8988T (cell line): ENCODE data around the gene BIN2.
"Not testable (repeated sequence)": the region's sequence is repeated elsewhere in the genome, so short reads cannot be mapped to it uniquely, and the experiment has no call there.

Experiments
- DNase-seq: peaks from one replicate; pipeline ENCODE4 v3.0.0; 2011

Gene BIN2

DNA sequence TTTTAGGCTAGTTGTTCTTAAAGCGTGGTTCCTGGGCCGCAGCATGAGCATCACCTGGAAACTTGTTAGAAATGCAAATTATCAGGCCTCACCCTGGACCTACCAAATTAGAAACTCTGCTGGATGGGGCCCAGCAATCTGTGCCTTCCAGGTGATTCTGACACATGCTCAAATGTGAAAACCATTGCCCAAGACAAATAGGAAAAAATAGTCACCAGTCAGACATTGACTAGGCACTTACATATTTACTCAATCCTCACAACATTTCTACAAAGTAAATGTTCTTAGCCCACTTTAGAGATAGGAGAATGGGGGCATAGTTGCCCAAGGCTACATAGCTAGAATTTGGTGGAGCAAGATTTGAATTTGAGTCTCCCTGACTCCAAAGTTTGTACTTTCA, 19.2 kb upstream of the BIN2 start:
- DNase-seq = no peak

- no peak for DNase-seq
Observed at GRCh38 chr12:51342416-51342815, 18.4 kb upstream of the BIN2 start.

- peak; percentile 44 for DNase-seq
Observed at GRCh38 chr12:51341251-51342007, 17.5 kb upstream of the BIN2 start.

DNA sequence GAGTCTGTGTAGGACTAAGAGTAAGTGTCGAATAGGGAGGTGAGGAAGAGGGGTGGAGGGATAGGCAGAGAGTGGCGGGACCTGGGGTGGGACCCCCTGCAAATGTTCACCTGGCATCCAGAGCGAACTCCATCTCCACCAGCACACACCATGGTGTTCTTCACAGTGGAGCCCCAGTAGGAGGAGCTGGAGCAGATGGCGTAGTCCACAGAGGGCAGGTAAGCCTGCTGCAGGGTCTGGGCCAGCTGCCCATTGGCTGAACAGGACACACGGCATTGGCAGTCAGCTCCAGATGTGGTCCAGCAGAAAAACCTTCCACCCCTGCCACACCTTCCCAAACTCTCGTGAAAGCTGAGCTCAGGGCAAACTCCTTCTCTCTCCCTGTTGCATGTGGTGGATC, 15.8 kb upstream of the BIN2 start:
- no peak for DNase-seq

- DNase-seq = not testable (repeated sequence)
Observed at GRCh38 chr12:51337336-51337735, 13.4 kb upstream of the BIN2 start.

- DNase-seq = no peak
Observed at GRCh38 chr12:51335931-51336330, 12.0 kb upstream of the BIN2 start.

DNA sequence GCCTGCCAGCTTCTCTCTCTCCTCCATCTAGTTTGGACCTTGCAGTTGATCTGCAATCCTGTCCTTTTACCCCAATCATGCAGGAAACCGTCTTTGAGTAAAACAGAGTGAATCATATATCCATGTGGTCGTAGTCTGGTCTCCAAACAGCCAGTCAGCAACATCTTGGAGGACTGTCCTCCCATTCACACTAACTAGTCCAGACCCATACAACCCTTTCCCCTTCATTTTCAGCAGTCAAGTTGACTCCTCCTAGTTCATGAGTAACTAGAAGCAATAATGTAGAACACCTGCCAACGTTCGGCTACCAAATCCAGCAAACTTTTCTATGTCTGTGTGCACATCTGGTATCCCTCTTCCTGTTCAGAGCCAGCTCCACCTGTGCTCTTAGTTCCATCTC, 10.8 kb upstream of the BIN2 start:
- no peak for DNase-seq

DNA sequence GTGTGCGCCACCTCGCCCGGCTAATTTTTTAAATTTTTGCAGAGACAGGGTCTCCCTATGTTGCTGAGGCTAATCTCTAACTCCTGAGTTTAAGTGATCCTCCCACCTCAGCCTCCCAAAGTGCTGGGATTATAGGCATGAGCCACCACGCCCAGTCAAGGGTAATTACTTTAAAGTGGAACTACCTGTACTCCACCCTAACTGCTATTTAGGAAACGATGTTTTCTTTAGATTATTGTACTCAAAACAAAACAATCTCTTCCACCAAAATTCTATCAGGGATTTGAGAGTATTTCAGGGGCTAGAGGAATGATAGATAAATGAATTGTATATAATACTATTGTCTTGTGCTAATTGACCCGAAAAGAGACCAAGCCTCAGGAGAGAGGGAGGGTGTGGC, 9.6 kb upstream of the BIN2 start:
- no peak for DNase-seq

DNA sequence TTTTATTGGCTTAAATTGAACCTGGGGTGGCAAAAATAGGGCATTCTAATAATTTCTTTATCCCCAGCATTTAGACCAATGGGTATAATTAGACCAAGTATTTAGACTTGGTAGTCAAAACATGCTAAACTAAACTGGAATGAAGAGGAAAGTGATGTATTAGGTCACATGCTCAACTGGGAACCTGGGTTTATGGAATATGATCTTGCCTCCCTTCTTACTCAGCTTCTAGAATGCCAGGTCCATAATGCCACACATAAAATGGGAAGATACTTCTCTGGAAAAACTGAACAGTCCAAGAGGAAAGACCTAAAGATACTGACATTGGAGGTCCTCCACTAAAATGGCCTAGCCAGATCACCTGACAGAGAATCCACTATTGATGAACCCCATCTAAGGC, 6.2 kb upstream of the BIN2 start:
- no peak for DNase-seq

GRCh38 chr12:51329742-51330141, 5.8 kb upstream of the BIN2 start:
- no peak for DNase-seq

GRCh38 chr12:51328587-51328986, 4.6 kb upstream of the BIN2 start:
- DNase-seq = no peak

DNA sequence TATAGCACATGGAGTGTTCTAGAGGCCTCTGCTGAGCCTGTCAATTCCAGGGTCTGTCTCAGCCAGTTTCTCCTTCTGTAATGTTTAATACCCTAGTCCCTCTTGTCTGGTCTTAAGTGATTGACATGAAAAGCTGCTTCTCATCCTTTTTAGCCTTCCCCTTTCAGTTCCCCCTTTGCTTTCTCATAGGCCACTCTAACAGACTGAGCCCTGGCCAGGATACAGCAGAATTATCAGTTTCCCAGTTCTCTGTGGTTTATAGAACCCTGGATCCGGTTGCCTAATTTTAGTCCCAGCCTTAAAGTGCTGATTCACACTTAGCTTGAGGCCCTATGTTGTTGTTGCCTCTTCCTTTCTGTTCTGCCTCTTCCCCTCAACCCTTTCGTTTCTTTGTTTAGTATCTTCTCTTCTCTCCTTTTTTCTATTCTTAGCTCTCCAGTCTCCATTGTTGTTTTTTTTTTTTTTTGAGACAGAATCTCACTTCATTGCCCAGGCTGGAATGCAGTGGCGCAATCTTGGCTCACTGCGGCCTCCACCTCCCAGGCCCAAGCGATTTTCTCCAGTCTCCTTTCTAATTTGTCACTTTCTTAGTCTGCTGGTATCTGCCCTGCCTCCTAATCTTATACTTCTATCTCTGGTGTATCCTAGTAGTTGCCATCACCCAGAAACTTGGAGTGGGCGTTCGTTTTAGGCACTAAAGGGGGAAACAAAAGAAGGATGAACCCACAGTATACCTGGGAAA, 2.9 kb upstream of the BIN2 start:
- no peak for DNase-seq

GRCh38 chr12:51324953-51325352, 979 bp upstream of the BIN2 start:
- DNase-seq = no peak

- DNase-seq = no peak
Observed at GRCh38 chr12:51323317-51323960, 535 bp downstream of the BIN2 start.

DNA sequence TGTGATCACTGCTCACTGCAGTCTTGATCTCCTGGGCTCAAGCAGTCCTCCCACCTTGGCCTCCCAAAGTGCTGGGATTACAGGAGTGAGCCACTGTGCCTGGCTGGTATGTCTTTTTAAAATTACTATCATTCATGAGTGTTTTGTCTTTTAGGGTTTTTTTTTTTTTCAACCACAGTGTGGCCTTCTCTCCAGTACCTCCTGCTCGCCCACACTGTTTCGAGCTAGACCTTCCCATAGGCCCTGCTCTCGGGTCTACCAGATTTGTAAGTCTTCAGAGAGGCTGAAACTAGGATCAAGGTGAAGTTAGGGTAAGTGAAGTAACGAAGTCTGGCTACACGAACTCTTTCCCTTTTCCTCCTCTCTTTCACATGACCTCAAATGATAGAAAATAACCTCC, 1.5 kb downstream of the BIN2 start:
- no peak for DNase-seq

DNA sequence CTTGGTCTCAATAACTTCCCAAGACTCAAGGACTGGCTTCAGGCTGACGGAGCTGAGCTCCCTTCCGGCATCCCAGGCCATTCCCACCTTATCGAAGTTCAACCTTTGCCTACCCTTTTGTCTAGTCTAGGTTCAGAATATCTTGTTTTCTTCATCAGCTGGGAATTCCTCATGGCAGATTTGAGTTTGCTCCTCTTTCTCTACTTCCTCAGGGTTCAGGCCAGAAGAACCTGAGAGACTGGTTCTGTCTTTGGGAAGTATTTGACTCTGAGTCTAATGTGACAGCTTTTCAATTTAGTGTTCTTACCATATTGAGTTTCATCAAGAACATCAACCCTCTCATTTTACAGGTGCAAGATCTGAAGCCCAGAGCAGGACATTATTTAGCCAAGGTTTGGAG, 2.1 kb downstream of the BIN2 start:
- DNase-seq = no peak

- DNase-seq = no peak
Observed at GRCh38 chr12:51320695-51321320, 3.2 kb downstream of the BIN2 start.

DNA sequence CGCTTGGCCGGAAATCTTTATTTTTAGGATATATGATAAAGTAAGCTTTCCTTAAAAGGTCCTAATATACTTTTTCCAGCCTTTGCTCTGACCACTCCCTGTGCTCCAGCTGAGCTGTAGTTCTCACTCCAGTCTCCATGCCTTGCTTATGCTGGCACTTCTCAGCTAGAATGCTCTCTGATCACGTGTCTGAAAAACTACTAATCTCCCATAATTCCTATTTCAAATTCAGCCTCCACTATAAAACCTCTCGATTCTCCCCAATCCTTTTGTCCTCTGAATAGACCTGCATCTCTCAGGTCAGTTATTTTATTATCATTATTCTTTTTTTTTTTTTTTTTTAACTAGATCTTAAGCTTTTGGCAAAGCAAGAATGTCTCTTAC, 3.7 kb downstream of the BIN2 start:
- DNase-seq = no peak

DNA sequence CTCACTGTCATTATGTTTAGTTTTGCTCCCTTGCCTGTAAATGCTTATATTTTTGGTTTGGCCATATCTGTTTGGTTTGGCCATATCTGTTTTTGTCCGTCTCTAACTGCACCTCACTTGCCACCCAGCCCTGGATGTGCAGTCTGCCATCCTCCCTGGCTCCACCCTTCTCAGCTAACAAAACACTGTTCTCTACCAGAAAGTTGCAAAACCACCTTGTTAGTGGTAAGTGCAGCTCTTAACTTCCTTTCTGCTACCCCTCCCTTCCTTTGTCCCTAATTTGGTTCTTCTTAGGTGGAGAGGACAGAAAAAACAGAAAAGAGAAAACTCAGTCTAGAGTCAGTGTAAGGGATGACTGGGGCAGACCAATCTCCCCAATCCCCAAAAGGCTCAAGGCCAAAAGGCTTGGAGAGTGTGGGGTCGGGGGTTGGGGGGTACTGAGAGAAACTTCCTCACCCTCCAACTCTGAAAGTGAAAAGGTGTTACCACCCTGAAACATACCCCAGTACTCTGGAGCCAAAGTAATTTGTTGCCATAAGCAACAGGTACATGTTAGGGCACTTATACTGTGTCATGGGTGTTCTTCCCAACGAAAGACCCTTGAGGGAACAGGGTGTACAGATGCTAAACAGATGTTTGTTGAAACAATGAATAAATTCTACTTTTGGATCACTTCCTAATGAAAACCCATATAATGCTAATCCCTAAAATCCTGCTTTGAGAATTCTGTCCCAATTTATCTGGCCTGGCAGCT, 5.0 kb downstream of the BIN2 start:
- DNase-seq = no peak

GRCh38 chr12:51318057-51318806, 5.7 kb downstream of the BIN2 start:
- DNase-seq = not testable (repeated sequence)

DNA sequence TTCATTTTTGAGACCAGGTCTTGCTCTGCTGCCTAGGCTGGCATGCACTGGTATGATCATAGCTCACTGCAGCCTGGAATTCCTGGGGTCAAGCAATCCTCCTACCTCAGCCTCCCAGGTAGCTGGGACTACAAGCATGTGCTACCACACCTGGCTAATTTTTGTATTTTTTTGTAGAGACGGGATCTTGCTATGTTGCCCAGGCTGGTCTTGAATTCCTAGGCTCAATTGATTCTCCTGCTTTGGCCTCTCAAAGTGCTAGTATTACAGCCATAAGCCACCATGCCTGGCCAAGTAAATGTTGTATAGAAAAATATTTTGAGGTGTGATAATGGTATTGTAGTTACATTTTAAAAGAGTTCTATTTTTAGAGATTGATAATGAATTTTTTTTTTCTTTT, 12.6 kb downstream of the BIN2 start:
- no peak for DNase-seq
